ENCODE measurements around the gene BIN1. TPM values are rescaled to one million over a fixed set of nuclear protein-coding genes. Genes with fewer than 3 reads are reported as not detected.

BIN1 gene
- total RNA-seq, result 10 to 100 TPM; 55.4 to 58.2 TPM

GRCh38 chr2:127106991-127107621 is at the start of gene BIN1:
Gene BIN1 (minus strand): TSS chr2:127107154. CDS start chr2:127106943, 211 bp downstream.
- Mint-ChIP-seq H3K9me3 (no peaks in the 10 kb centered on the region), H3K4me3 (peak within 1 kb of the TSS; percentile 70), H3K4me1 (ENCODE audit: low read depth) (peaks cover 4% of the 10 kb centered on the region), H3K27me3 (peaks cover 12% of the 10 kb centered on the region), H3K27ac (no peak within 1 kb of the TSS), H3K36me3 (no peaks in the 10 kb centered on the region)
- peak; percentile 82 for DNase-seq
- intact Hi-C loops (cut with micrococcal nuclease), result loop anchor here (1.0 kb wide), 2 partner anchors 27 to 39 kb away; no protein-coding TSS in a partner anchor
- ChIA-PET POLR2A (interaction anchor here (0.6 to 1.4 kb wide), 3 partner anchors 14 to 27 kb away, joined by 3 to 5 read pairs (median 3); no protein-coding TSS in a partner anchor), CTCF (interaction anchor here (1.2 to 1.9 kb wide), 4 partner anchors 21 to 38 kb away, joined by 3 to 11 read pairs (median 6); no protein-coding TSS in a partner anchor)

- Mint-ChIP-seq H3K9me3 (no peaks in the 10 kb centered on the region), H3K27ac (no peak overlapping the region), H3K27me3 (peaks cover 2% of the 10 kb centered on the region), H3K36me3 (no peaks in the 10 kb centered on the region), H3K4me1 (ENCODE audit: low read depth) (no peaks in the 10 kb centered on the region), H3K4me3 (no peak overlapping the region)
- intact Hi-C loops (cut with micrococcal nuclease), result no loop called here
- CTCF ChIA-PET, result no interaction called here
- POLR2A ChIA-PET, result no interaction called here
- no peak for DNase-seq
These were observed 49.0 kb upstream of the BIN1 start for GRCh38 chr2:127155947-127156346.

GRCh38 chr2:127155028-127155581 is 48.2 kb upstream of the BIN1 start:
- DNase-seq, result no peak
- no peaks in the 10 kb centered on the region for H3K36me3 Mint-ChIP-seq
- intact Hi-C loops (cut with micrococcal nuclease), result no loop called here
- H3K27me3 Mint-ChIP-seq, result peaks cover 2% of the 10 kb centered on the region
- CTCF ChIA-PET, result interaction anchor here (0.9 kb wide), 1 partner anchor 324 kb away, joined by 3 read pairs; no protein-coding TSS in a partner anchor
- no peaks in the 10 kb centered on the region for H3K4me1 Mint-ChIP-seq (ENCODE audit: low read depth)
- H3K4me3 Mint-ChIP-seq, result no peak overlapping the region
- no peak overlapping the region for H3K27ac Mint-ChIP-seq
- H3K9me3 Mint-ChIP-seq, result no peaks in the 10 kb centered on the region
- POLR2A ChIA-PET, result no interaction called here

- ChIA-PET CTCF (no interaction called here), POLR2A (no interaction called here)
- H3K4me1 Mint-ChIP-seq (ENCODE audit: low read depth), result no peaks in the 10 kb centered on the region
- no peak overlapping the region for H3K27ac Mint-ChIP-seq
- H3K36me3 Mint-ChIP-seq, result no peaks in the 10 kb centered on the region
- H3K4me3 Mint-ChIP-seq, result no peak overlapping the region
- H3K27me3 Mint-ChIP-seq, result peaks cover 3% of the 10 kb centered on the region
- intact Hi-C loops (cut with micrococcal nuclease), result no loop called here
- no peaks in the 10 kb centered on the region for H3K9me3 Mint-ChIP-seq
- DNase-seq, result no peak
These were observed 47.4 kb upstream of the BIN1 start for GRCh38 chr2:127154396-127154795.

GRCh38 chr2:127153691-127154158 is 46.8 kb upstream of the BIN1 start:
- DNase-seq, result peak; percentile 7
- H3K9me3 Mint-ChIP-seq, result no peaks in the 10 kb centered on the region
- H3K36me3 Mint-ChIP-seq, result no peaks in the 10 kb centered on the region
- peaks cover 3% of the 10 kb centered on the region for H3K27me3 Mint-ChIP-seq
- H3K4me3 Mint-ChIP-seq, result no peak overlapping the region
- intact Hi-C loops (cut with micrococcal nuclease), result no loop called here
- POLR2A ChIA-PET, result no interaction called here
- H3K4me1 Mint-ChIP-seq (ENCODE audit: low read depth), result no peaks in the 10 kb centered on the region
- CTCF ChIA-PET, result no interaction called here
- no peak overlapping the region for H3K27ac Mint-ChIP-seq

GRCh38 chr2:127150996-127151395 is 44.0 kb upstream of the BIN1 start:
- Mint-ChIP-seq H3K36me3 (no peaks in the 10 kb centered on the region), H3K27me3 (peaks cover 3% of the 10 kb centered on the region), H3K9me3 (no peaks in the 10 kb centered on the region), H3K4me1 (ENCODE audit: low read depth) (no peaks in the 10 kb centered on the region), H3K27ac (no peak overlapping the region), H3K4me3 (no peak overlapping the region)
- intact Hi-C loops (cut with micrococcal nuclease), result no loop called here
- DNase-seq, result no peak
- POLR2A ChIA-PET, result no interaction called here
- CTCF ChIA-PET, result no interaction called here

GRCh38 chr2:127149384-127149783 is 42.4 kb upstream of the BIN1 start:
- POLR2A ChIA-PET, result no interaction called here
- intact Hi-C loops (cut with micrococcal nuclease), result no loop called here
- no peak overlapping the region for H3K4me3 Mint-ChIP-seq
- H3K27me3 Mint-ChIP-seq, result peaks cover 3% of the 10 kb centered on the region
- CTCF ChIA-PET, result interaction anchor here (0.9 kb wide), 1 partner anchor 82 kb away, joined by 3 read pairs; no protein-coding TSS in a partner anchor
- H3K9me3 Mint-ChIP-seq, result no peaks in the 10 kb centered on the region
- H3K4me1 Mint-ChIP-seq (ENCODE audit: low read depth), result no peaks in the 10 kb centered on the region
- no peak for DNase-seq
- H3K36me3 Mint-ChIP-seq, result no peaks in the 10 kb centered on the region
- no peak overlapping the region for H3K27ac Mint-ChIP-seq

- Mint-ChIP-seq H3K4me1 (ENCODE audit: low read depth) (no peaks in the 10 kb centered on the region), H3K36me3 (no peaks in the 10 kb centered on the region), H3K4me3 (no peak overlapping the region), H3K27me3 (peaks cover 3% of the 10 kb centered on the region), H3K27ac (no peak overlapping the region), H3K9me3 (no peaks in the 10 kb centered on the region)
- ChIA-PET CTCF (no interaction called here), POLR2A (no interaction called here)
- DNase-seq, result no peak
- intact Hi-C loops (cut with micrococcal nuclease), result no loop called here
These were observed 40.0 kb upstream of the BIN1 start for GRCh38 chr2:127146820-127147502.

- POLR2A ChIA-PET, result no interaction called here
- intact Hi-C loops (cut with micrococcal nuclease), result no loop called here
These were observed 39.2 kb upstream of the BIN1 start for GRCh38 chr2:127146071-127146725.

GRCh38 chr2:127145280-127145895 is 38.4 kb upstream of the BIN1 start:
- Mint-ChIP-seq H3K27ac (no peak overlapping the region), H3K9me3 (no peaks in the 10 kb centered on the region), H3K4me1 (ENCODE audit: low read depth) (no peaks in the 10 kb centered on the region), H3K36me3 (no peaks in the 10 kb centered on the region), H3K4me3 (no peak overlapping the region), H3K27me3 (peaks cover 4% of the 10 kb centered on the region)
- CTCF ChIA-PET, result no interaction called here
- intact Hi-C loops (cut with micrococcal nuclease), result no loop called here
- POLR2A ChIA-PET, result no interaction called here
- DNase-seq, result no peak

More at GRCh38 chr2:127146071-127146725, 39.2 kb upstream of the BIN1 start:
- Mint-ChIP-seq H3K36me3 (no peaks in the 10 kb centered on the region), H3K9me3 (no peaks in the 10 kb centered on the region), H3K4me3 (no peak overlapping the region), H3K27me3 (peaks cover 4% of the 10 kb centered on the region), H3K4me1 (ENCODE audit: low read depth) (no peaks in the 10 kb centered on the region), H3K27ac (no peak overlapping the region)
- DNase-seq, result no peak
- CTCF ChIA-PET, result no interaction called here

- Mint-ChIP-seq H3K27ac (no peak overlapping the region), H3K9me3 (no peaks in the 10 kb centered on the region), H3K4me3 (no peak overlapping the region), H3K36me3 (no peaks in the 10 kb centered on the region), H3K4me1 (ENCODE audit: low read depth) (no peaks in the 10 kb centered on the region), H3K27me3 (peaks cover 2% of the 10 kb centered on the region)
- intact Hi-C loops (cut with micrococcal nuclease), result no loop called here
- POLR2A ChIA-PET, result no interaction called here
- no peak for DNase-seq
- CTCF ChIA-PET, result no interaction called here
These were observed 37.2 kb upstream of the BIN1 start for GRCh38 chr2:127143841-127144782.

Data from activated CD4-positive, alpha-beta memory T cell treated with anti-CD3 and anti-CD28 coated beads for 36 hours (primary cell).